ENCODE measurements around the gene EXOC1. TPM values are rescaled to one million over a fixed set of nuclear protein-coding genes. Genes with fewer than 3 reads are reported as not detected.

Gene EXOC1
- total and polyA plus RNA-seq, 2 experiments from 2014 or later, result 13.4 to 22.2 TPM

DNA sequence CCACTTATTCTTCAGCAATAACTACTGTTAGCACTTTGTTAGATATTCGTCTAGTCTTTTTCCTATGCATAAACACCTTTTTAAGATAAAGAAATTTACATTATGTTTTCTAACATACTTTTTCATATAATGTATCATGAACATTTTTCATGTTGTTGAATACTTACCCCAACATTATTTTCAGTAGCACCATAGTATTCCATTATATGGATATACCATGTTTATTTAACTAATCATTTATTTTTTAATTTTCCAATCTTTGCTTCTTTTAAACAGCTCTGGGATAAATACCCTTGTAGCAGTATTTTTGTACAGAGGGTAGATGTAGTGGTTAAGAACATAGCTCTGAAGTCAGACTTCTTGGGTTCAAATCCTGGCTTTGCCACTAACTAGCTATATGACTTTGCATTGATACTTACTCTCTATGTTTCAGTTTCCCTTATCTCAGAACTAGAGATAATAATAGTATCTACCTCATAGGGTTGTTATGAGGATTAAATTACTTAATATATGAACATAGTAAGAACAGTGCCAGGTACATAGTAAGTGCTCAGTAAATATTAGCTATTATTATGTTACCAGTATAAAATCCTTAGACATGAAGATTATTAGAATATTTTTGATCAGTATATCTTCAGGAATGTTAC lies 11.3 kb downstream of the EXOC1 start:
- Histone ChIP-seq H3K4me3 (no peak overlapping the region), H3F3A (replicated peaks; ENCODE audit: low read depth) (no peaks in the 10 kb centered on the region), H3K27ac (ENCODE audit: low read depth) (no peak overlapping the region), H4K20me1 (replicated peaks; ENCODE audit: insufficient read depth) (no peaks in the 10 kb centered on the region), H2AFZ (no peak overlapping the region), H3K36me3 (ENCODE audit: insufficient read depth) (no peaks in the 10 kb centered on the region; the same call in 1 of the 2 replicates), H3K27me3 (ENCODE audit: insufficient read depth) (no peaks in the 10 kb centered on the region), H3K4me1 (ENCODE audit: insufficient read depth) (no peaks in the 10 kb centered on the region), H3K9me2 (ENCODE audit: insufficient read depth) (no peaks in the 10 kb centered on the region), H3K4me2 (no peak overlapping the region), H3K79me2 (replicated peaks; ENCODE audit: insufficient read depth) (no peaks in the 10 kb centered on the region)
- Mint-ChIP-seq H3K36me3 (ENCODE audit: low read depth) (peaks cover 12% of the 10 kb centered on the region), H3K27ac (no peak overlapping the region), H3K9me3 (no peaks in the 10 kb centered on the region; the same call in 1 of the 3 replicates), H3K4me3 (no peak overlapping the region), H3K4me1 (no peaks in the 10 kb centered on the region), H3K27me3 (ENCODE audit: insufficient read depth, low read depth, poor library complexity) (no peaks in the 10 kb centered on the region)
- TF ChIP-seq REST (IDR thresholded peaks at IDR 0.05; ENCODE audit: unreplicated experiment), result no peak
- no peak for TF ChIP-seq ETS1 (IDR thresholded peaks at IDR 0.05)
- no peak for TF ChIP-seq NANOG (IDR thresholded peaks at IDR 0.05; ENCODE audit: borderline replicate concordance)
- TF ChIP-seq, protein P1, sequence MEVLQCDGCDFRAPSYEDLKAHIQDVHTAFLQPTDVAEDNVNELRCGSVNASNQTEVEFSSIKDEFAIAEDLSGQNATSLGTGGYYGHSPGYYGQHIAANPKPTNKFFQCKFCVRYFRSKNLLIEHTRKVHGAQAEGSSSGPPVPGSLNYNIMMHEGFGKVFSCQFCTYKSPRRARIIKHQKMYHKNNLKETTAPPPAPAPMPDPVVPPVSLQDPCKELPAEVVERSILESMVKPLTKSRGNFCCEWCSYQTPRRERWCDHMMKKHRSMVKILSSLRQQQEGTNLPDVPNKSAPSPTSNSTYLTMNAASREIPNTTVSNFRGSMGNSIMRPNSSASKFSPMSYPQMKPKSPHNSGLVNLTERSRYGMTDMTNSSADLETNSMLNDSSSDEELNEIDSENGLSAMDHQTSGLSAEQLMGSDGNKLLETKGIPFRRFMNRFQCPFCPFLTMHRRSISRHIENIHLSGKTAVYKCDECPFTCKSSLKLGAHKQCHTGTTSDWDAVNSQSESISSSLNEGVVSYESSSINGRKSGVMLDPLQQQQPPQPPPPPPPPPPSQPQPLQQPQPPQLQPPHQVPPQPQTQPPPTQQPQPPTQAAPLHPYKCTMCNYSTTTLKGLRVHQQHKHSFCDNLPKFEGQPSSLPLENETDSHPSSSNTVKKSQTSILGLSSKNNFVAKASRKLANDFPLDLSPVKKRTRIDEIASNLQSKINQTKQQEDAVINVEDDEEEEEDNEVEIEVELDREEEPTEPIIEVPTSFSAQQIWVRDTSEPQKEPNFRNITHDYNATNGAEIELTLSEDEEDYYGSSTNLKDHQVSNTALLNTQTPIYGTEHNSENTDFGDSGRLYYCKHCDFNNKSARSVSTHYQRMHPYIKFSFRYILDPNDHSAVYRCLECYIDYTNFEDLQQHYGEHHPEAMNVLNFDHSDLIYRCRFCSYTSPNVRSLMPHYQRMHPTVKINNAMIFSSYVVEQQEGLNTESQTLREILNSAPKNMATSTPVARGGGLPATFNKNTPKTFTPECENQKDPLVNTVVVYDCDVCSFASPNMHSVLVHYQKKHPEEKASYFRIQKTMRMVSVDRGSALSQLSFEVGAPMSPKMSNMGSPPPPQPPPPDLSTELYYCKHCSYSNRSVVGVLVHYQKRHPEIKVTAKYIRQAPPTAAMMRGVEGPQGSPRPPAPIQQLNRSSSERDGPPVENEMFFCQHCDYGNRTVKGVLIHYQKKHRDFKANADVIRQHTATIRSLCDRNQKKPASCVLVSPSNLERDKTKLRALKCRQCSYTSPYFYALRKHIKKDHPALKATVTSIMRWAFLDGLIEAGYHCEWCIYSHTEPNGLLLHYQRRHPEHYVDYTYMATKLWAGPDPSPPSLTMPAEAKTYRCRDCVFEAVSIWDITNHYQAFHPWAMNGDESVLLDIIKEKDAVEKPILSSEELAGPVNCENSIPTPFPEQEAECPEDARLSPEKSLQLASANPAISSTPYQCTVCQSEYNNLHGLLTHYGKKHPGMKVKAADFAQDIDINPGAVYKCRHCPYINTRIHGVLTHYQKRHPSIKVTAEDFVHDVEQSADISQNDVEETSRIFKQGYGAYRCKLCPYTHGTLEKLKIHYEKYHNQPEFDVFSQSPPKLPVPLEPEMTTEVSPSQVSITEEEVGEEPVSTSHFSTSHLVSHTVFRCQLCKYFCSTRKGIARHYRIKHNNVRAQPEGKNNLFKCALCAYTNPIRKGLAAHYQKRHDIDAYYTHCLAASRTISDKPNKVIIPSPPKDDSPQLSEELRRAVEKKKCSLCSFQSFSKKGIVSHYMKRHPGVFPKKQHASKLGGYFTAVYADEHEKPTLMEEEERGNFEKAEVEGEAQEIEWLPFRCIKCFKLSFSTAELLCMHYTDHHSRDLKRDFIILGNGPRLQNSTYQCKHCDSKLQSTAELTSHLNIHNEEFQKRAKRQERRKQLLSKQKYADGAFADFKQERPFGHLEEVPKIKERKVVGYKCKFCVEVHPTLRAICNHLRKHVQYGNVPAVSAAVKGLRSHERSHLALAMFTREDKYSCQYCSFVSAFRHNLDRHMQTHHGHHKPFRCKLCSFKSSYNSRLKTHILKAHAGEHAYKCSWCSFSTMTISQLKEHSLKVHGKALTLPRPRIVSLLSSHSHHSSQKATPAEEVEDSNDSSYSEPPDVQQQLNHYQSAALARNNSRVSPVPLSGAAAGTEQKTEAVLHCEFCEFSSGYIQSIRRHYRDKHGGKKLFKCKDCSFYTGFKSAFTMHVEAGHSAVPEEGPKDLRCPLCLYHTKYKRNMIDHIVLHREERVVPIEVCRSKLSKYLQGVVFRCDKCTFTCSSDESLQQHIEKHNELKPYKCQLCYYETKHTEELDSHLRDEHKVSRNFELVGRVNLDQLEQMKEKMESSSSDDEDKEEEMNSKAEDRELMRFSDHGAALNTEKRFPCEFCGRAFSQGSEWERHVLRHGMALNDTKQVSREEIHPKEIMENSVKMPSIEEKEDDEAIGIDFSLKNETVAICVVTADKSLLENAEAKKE (CRISPR knock-in tag; IDR thresholded peaks at IDR 0.05), result no peak
- no peak for TF ChIP-seq EZH2phosphoT487 (IDR thresholded peaks at IDR 0.05; ENCODE audit: unreplicated experiment)
- no peak for TF ChIP-seq ZNF331 (CRISPR knock-in tag; IDR thresholded peaks at IDR 0.05; ENCODE audit: low read depth)
- TF ChIP-seq JUNB (IDR thresholded peaks at IDR 0.05; ENCODE audit: unreplicated experiment), result no peak
- TF ChIP-seq STAT1 (IDR thresholded peaks at IDR 0.05; ENCODE audit: unreplicated experiment), result no peak
- no peak for TF ChIP-seq CREB1 (CRISPR knock-in tag; IDR thresholded peaks at IDR 0.05; ENCODE audit: low read depth)
- no peak for TF ChIP-seq CTCF (conservative IDR thresholded peaks at IDR 0.05; ENCODE audit: low read depth in 2 of 2)
- no peak for TF ChIP-seq EZH2 (IDR thresholded peaks at IDR 0.05; ENCODE audit: low read depth, unreplicated experiment)
- ATAC-seq, result no peak
- DNase-seq (ENCODE audit: low spot score), result no peak
